GM21529 (cell line): ENCODE results near the gene TBC1D16.
"Not testable (repeated sequence)": the region's sequence is repeated elsewhere in the genome, so short reads cannot be mapped to it uniquely, and the experiment has no call there.

Experiments used
- ATAC-seq: cut with Tn5 transposase; IDR thresholded peaks from one replicate; pipeline ENCODE4 v1.9.1; 2021; ENCODE audit not compliant: unreplicated experiment

TBC1D16 gene

GRCh38 chr17:80055597-80055996 is 19.9 kb upstream of the TBC1D16 start:
- no peak for ATAC-seq

GRCh38 chr17:80053102-80053501 is 17.4 kb upstream of the TBC1D16 start:
- ATAC-seq, result no peak

GRCh38 chr17:80051681-80052080 is 16.0 kb upstream of the TBC1D16 start:
- ATAC-seq, result no peak

- no peak for ATAC-seq
These were observed 15.0 kb upstream of the TBC1D16 start for GRCh38 chr17:80050706-80051105.

- ATAC-seq, result no peak
These were observed 14.3 kb upstream of the TBC1D16 start for GRCh38 chr17:80049986-80050385.

GRCh38 chr17:80047176-80047575 is 11.5 kb upstream of the TBC1D16 start:
- no peak for ATAC-seq

- not testable (repeated sequence) for ATAC-seq
These were observed 11.0 kb upstream of the TBC1D16 start for GRCh38 chr17:80046709-80047108.

- no peak for ATAC-seq
These were observed 10.0 kb upstream of the TBC1D16 start for GRCh38 chr17:80045703-80046102.

- ATAC-seq, result no peak
These were observed 8.3 kb upstream of the TBC1D16 start for GRCh38 chr17:80043963-80044362.

- ATAC-seq, result no peak
These were observed 1.2 kb upstream of the TBC1D16 start for GRCh38 chr17:80036715-80037477.

- peak; percentile 61 for ATAC-seq
These were observed 454 bp upstream of the TBC1D16 start, which contains the start of gene CCDC40 for GRCh38 chr17:80035937-80036714. TSS of gene CCDC40 (plus strand) at chr17:80036642. CDS start at chr17:80036663, 21 bp downstream.

GRCh38 chr17:80034791-80035686 is 633 bp downstream of the TBC1D16 start:
- no peak for ATAC-seq

GRCh38 chr17:80033840-80034239 is 1.8 kb downstream of the TBC1D16 start:
- no peak for ATAC-seq

GRCh38 chr17:80032614-80033171 is 3.0 kb downstream of the TBC1D16 start:
- no peak for ATAC-seq

GRCh38 chr17:80031691-80032430 is 3.8 kb downstream of the TBC1D16 start:
- ATAC-seq, result no peak

- ATAC-seq, result no peak
These were observed 4.8 kb downstream of the TBC1D16 start for GRCh38 chr17:80030730-80031410.

GRCh38 chr17:80029258-80029974 is 6.3 kb downstream of the TBC1D16 start:
- no peak for ATAC-seq

- no peak for ATAC-seq
These were observed 7.6 kb downstream of the TBC1D16 start for GRCh38 chr17:80028030-80028429.

- no peak for ATAC-seq
These were observed 8.6 kb downstream of the TBC1D16 start for GRCh38 chr17:80027043-80027435.
